Stimulated activated CD8-positive, alpha-beta memory T cell treated with anti-CD3 and anti-CD28 coated beads, Interleukin-2, amount 100 ng/mL, for 1 hour (primary cell): Measurements from ENCODE around the gene ZNF770.

Experiments
- DNase-seq, 2 donors: peaks; one replicate each; pipeline ENCODE4 v3.0.0-alpha.2; 2020; ENCODE audit warnings: low read depth in 2 of 2

ZNF770 gene, protein sequence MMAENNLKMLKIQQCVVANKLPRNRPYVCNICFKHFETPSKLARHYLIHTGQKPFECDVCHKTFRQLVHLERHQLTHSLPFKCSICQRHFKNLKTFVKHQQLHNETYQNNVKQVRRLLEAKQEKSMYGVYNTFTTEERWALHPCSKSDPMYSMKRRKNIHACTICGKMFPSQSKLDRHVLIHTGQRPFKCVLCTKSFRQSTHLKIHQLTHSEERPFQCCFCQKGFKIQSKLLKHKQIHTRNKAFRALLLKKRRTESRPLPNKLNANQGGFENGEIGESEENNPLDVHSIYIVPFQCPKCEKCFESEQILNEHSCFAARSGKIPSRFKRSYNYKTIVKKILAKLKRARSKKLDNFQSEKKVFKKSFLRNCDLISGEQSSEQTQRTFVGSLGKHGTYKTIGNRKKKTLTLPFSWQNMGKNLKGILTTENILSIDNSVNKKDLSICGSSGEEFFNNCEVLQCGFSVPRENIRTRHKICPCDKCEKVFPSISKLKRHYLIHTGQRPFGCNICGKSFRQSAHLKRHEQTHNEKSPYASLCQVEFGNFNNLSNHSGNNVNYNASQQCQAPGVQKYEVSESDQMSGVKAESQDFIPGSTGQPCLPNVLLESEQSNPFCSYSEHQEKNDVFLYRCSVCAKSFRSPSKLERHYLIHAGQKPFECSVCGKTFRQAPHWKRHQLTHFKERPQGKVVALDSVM

DNA sequence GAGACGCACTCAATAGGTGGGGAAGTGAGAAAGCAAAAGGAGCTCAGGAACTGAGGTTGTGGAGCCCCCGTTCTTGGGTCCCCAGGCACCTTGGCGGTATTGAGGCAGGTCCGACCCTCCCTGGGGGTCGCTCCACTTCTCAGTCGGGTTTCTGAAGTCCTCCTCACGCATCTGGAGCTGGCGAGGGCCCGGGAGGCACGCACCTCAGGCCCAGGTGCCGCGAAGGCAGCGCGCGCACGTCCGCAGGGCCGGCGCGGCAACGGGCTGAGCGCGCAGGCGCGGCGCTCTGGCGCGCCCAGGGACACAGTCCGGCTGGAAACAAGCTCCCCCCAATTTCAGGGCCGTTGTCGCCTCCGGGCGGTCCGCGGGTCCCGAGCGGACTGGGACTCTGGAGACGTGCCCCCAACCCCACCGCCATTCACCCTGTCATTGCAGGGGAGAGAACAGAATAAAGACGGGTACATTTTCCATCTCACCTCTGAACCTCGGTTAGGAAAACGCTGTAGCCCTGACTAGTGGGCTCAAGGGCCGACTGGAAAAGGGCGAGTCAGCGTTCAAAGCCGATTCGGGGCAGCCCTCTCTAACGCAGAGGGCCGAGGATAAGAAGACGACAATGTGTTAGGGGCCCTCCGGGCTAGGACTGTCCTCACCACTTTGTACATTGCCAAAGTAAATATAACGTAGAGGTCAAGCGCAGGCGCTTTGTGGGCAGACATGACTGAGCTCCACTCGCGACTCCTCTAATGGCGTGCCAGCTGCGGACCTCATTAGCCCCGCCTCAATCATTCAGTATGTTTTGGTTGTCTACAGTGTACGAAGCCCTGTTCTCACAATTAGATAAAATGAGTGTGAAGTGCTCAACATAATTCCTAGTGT lies at the start of gene ZNF770:
Gene ZNF770, minus strand, starts transcription at position 261 of the 876 bp plus-strand sequence. CDS start 4,853 bp downstream, outside the sequence.
- DNase-seq: peak; percentile 62 to 65

GRCh38 chr15:35028235-35028984 lies 40.3 kb upstream of the ZNF770 start:
- no peak for DNase-seq

DNA sequence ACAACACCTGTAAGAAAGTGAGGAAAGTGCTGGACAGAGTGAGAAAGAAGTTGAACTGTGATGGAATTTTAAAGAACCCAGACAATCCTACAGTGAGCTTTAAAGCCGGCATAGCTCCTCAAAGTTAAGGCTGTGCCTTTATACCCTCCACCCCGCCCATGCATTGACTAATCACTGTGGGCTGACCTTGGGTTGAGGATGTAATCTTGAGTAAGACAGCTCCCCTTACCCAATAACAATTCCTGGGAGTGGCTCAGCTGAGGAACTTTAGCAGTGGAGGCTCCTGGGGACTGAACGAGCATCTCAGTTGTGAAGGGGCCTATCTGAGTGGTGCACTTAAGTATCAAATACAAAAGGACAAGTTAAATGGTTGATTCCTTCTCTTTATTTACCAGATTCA lies 35.7 kb upstream of the ZNF770 start:
- no peak for DNase-seq

DNA sequence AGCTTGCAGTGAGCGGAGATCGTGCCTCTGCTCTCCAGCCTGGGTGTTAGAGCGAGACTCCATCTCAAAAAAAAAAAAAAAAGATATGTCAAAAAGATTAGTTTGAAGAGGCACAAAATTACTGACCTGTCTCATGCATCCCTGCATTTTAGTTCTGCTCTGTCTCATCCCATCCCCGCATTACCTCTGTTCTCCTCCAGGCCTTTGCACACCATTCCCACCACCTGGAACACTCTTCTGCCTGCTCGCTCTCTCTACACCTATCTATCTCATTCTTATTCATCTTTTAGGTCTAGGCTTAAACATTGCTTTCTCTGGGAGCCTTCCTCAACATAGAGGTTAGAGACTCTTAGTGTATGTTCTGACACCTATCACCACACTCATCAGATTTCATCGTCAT lies 32.9 kb upstream of the ZNF770 start:
- DNase-seq: no peak

DNA sequence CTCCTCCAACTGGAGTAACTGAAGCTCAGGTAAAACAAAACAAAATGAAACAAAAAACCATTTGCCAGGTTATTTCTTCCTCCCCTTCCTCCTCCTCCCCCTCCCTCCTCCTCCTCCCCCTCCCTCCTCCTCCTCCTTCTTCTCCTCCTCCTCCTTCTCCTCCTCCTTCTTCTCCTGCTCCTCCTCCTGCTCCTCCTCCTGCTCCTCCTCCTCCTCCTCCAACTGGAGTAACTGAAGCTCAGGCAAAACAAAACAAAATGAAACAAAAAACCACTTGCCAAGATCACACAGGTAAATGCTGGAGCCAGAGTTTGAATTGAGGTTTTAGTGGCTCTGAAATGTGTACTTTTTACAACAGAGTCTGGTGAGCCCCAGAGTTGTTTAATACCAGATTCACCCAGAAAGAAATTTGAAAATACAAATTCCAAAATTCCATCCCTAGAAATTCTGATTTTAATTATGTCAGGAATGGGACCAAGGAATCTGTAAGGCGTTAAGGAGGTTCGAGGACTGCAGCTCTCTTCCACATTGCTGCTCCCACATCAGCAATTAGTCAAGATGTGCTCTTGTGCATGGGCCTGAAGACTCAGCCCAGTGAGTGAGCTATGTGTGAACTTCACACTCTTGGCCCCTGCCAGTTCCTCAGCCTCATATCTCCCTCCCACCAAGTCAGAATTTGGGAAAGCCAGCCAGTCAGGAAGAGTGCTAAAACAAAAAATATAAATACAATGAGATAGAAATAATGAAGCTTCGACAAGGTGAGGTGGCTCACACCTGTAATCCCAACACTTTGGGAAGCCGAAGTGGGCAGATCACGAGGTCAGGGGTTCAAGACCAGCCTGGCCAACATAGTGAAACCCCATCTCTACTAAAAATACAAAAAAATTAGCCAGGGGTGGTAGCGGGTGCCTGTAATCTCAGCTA lies 31.6 kb upstream of the ZNF770 start:
- DNase-seq: no peak

- no peak for DNase-seq
Measured at GRCh38 chr15:35014241-35014640, 26.2 kb upstream of the ZNF770 start.

- DNase-seq: no peak
Measured at GRCh38 chr15:35013370-35013769, 25.3 kb upstream of the ZNF770 start.

DNA sequence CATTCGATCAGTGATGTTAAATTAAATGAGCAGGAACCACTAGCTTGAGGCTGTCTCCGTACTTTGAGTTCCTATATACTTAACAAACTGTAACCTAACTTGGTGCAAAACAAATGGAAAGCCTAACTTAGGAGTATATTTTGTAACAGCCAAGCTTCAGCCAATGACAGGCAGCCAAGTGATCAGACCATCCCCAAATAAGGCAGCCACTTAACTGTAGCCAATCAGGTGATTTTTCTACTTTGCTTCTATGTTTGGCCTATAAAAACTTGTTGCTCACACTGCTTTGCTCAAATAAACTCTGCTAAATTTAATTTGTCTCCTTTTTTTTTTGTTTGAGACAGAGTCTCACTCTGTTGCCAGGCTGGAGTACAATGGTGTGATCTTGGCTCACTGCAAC lies 19.3 kb upstream of the ZNF770 start:
- no peak for DNase-seq

DNA sequence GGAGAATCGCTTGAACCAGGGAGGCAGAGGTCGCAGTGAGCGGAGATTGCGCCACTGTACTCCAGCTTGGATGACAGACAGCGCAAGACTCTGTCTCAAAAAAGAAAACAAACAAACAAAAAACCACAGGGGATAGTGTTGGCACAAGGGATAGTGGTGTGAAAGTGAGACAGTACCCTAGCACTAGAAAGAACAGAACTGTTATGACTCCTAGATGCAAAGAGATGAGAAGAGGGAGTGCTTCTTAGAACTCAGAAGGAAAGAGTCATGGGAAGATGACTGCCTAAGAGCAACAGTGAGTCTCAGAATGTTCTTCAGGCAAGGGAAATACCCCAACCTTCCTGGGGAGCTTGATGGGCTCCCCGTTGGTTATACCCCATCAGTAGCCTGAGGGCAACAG lies 17.8 kb upstream of the ZNF770 start:
- DNase-seq: no peak

DNA sequence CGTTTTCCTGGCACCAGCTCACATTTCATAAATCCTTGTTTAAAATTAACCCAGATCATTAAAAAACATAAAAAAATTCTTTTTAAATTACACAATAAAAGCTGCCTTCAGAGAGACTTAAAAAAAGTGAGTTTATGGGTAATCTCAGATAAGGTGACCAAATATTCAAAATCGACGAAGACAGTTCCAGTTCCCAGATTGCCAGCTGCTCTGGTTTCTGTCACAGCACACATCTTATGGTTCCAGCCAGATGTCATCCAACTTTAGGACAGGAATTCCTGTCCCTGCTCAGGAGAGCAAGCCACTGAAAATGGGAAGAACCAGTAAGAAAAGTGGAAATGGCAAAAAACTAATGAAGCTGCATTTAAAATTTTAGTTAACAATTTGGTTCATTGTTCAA lies 15.8 kb upstream of the ZNF770 start:
- DNase-seq: no peak

GRCh38 chr15:35000511-35000910 lies 12.4 kb upstream of the ZNF770 start:
- DNase-seq: no peak

- no peak for DNase-seq
Measured at GRCh38 chr15:34999906-35000305, 11.8 kb upstream of the ZNF770 start.

- DNase-seq: no peak
Measured at GRCh38 chr15:34994925-34995324, 6.8 kb upstream of the ZNF770 start.

- DNase-seq: no peak
Measured at GRCh38 chr15:34993877-34994276, 5.8 kb upstream of the ZNF770 start.

DNA sequence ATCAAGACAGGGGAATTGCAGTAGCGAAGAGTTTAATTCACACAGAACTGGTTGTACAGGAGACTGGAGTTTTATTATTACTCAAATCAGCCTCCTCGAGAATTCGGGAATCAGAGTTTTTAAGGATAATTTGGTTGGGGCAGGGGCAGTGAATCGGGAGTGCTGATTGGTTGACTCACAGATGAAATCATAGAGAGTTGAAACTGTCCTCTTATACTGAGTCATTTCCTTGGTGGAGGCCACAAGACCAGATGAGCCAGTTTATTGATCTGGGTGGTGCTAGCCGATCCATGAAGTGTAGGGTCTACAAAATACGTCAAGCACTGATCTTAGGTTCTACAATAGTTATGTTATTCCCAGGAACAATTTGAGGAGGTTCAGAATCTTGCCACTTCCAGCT lies 5.3 kb upstream of the ZNF770 start:
- DNase-seq: no peak

DNA sequence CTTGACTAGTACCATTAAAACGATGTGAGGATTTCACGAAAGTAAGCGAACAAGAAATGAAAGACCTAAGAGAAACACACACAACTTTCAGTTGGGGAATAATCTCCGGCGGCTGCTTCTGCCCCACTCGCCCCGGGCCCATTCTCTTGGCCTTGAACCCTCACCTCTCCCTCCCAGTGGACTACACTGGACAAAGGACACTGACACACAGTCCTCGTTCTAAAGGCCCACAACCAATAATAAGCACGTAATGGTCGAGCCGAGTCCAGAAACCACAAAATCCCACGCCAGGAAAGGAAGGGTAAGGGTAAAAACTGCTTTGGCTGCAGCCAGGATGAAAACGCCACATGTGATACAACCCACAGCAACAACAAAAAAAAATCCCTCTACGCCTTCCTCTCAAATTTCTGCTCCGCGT lies 469 bp downstream of the ZNF770 start:
- DNase-seq: no peak

GRCh38 chr15:34986771-34987480 lies 1.2 kb downstream of the ZNF770 start:
- no peak for DNase-seq

GRCh38 chr15:34986326-34986725 lies 1.8 kb downstream of the ZNF770 start:
- no peak for DNase-seq

DNA sequence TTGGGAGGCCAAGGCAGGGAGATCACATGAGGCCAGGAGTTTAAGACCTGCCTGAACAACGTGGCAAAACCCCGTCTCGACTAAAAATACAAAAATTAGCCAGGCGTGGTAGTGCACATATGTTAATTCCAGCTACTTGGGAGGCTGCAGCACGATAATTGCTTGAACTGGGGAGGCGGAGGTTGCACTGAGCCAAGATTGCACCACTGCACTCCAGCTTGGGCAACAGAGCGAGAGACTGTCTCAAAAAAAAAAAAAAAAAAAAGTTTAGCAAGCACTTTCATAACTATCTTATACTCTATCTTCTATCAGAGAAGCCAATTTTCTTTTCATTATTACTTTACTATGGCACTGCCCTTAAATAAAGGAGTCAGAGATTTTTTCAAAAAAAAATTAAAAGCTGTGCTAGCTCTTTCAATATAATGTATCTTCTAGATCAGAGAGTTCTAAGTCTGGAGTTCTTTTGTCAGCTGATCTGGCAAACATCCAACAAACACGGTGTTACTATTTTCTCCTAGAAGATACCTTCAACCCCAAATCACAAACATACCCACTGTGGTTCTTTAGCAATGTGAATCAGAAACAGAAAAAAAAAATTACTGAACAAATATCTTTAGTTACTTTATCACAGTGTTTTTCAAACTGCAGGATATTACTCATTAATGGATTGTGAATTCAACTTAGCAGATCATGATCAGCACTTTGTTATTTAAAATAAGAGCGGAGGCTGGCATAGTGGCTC lies 3.0 kb downstream of the ZNF770 start:
- no peak for DNase-seq
